GM12878 (cell line): Measurements from ENCODE around the gene CTDP1.

Experiments
- MAX ChIP-seq: IDR thresholded peaks from 2 replicates; pipeline ENCODE4 v1.6.1; 2012; ENCODE audit warnings: low read depth, low read length, improper control_type of control experiment
- POLR2A ChIP-seq: IDR thresholded peaks from 2 replicates; pipeline ENCODE4 v1.6.1; 2011; ENCODE audit warnings: low read depth, mild to moderate bottlenecking, low read length

DNA sequence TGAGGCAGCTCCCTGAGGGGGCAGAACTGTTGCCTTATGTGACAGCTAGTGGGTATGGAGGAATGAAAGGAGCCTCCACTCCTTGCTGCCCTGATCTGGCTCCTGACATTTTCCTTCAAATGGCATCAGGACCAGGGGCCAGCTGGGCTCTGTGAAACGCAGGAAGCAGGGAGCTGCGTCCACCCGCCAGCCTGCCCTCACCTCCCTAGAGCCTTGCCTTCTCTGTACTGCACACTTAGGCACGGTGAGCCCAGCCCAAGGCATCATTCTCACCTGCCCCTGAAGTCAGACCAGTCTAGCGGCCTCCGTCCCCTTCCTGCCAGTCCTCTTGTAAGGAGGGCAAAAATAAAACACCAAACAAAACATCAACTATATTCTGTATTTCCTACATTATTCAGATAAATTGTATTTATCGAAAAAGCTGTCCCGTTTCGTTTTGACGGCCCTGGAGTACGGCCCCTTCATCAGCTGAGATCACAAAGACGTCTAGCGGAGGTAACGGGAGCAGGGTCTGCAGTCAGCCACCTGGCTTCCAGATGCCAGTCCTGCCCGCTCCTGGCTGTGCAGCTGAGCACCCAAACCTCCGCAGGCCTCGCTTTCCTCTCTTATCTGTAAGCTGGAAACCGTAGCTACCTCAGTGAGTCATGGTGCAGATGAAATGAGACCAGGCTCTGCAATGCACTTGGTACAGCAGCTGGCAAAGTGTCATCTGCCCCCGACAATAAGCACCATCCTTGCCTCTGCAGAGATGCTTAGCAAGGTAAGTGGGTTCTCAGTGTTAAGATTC lies 6.9 kb upstream of the CTDP1 start:
- no peak for TF ChIP-seq POLR2A
- TF ChIP-seq MAX, result no peak
